ENCODE measurements around the gene MACROD2. TPM values are rescaled to one million over a fixed set of nuclear protein-coding genes. Genes with fewer than 3 reads are reported as not detected.

Gene MACROD2
- total and polyA plus RNA-seq, 2 experiments from 2014 or later: 2.8 to 4.3 TPM

DNA sequence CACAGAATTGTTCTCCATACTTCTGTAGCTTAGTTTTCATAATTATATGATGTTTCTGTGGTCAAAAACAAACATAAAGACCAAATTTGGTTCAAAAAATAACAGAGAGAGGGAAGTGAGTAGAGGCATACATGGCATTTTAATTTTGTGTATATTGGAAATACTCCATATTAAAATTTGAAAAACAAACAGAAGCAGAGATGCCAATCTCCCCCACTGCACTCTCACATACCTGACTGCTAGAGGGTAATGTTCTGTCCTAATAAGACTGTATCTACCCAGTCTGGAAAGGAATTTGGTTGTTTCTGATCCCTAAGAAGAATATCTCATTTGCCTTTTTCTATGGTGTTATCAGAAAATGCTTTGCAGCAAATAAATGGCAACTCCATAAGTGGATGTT lies 1301.1 kb downstream of the MACROD2 start (continued):
- no peak for TF ChIP-seq CREB1 (CRISPR knock-in tag; IDR thresholded peaks at IDR 0.05; ENCODE audit: low read depth)
- no peak for TF ChIP-seq EZH2 (IDR thresholded peaks at IDR 0.05; ENCODE audit: low read depth, unreplicated experiment)
- TF ChIP-seq, protein P1, sequence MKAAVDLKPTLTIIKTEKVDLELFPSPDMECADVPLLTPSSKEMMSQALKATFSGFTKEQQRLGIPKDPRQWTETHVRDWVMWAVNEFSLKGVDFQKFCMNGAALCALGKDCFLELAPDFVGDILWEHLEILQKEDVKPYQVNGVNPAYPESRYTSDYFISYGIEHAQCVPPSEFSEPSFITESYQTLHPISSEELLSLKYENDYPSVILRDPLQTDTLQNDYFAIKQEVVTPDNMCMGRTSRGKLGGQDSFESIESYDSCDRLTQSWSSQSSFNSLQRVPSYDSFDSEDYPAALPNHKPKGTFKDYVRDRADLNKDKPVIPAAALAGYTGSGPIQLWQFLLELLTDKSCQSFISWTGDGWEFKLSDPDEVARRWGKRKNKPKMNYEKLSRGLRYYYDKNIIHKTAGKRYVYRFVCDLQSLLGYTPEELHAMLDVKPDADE (IDR thresholded peaks at IDR 0.05): no peak

DNA sequence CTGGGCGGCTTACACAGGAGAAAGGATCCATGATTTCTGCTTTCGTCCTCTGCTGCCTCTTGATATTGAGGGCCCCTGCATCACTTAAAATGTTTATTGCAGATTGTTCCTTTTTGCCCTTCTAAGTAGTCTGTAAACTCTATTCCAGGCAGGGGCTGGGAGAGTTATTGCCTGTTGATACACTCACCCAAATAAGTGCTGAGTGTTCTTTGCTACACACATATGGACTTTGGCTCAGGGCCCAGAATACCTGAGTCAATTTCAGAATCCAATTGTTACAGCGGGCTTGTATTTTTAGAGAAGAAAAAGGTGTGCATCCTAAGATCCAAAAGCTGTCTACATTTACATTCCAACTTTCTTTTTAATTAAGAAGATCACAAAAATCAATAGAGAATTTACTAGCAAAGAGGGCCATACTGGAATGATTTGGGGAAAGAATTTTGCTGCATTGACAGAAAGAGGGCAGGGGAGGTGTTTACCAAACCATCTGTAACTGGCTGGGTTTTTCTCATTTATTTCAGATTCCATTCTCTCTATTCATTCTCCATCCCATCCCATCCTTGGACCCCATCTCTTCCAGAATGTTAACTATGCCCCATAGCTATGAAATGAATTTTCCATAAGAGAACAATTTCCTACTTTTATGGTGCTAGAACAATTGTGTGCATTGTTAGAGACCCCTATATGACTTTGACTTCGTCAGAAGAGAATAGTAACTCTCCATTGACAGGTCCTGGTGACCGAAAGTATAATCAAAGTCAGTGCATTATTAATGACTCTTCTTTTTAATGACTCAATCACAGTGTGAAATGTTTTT lies 1302.0 kb downstream of the MACROD2 start:
- DNase-seq (ENCODE audit: low spot score) (no peak), ATAC-seq (no peak)
- H3K4me2 ChIP-seq: no peak overlapping the region
- 0 out of 2 replicates have a peak, but pooled peaks cover 5% of the 10 kb centered on the region for H3K9me2 ChIP-seq (ENCODE audit: insufficient read depth)
- no peak overlapping the region for H3K27ac ChIP-seq (ENCODE audit: low read depth)
- no peak overlapping the region for H3K4me3 ChIP-seq
- no peaks in the 10 kb centered on the region for H3K79me2 ChIP-seq (replicated peaks; ENCODE audit: insufficient read depth)
- Mint-ChIP-seq H3K27ac (no peak overlapping the region), H3K9me3 (peaks cover 6% of the 10 kb centered on the region; the same call in 1 of the 3 replicates), H3K27me3 (ENCODE audit: insufficient read depth, low read depth, poor library complexity) (peaks cover 6% of the 10 kb centered on the region), H3K4me1 (no peaks in the 10 kb centered on the region), H3K36me3 (ENCODE audit: low read depth) (no peaks in the 10 kb centered on the region), H3K4me3 (no peak overlapping the region)
- no peaks in the 10 kb centered on the region for H3K36me3 ChIP-seq (ENCODE audit: insufficient read depth)
- H4K20me1 ChIP-seq (replicated peaks; ENCODE audit: insufficient read depth): no peaks in the 10 kb centered on the region
- H2AFZ ChIP-seq: no peak overlapping the region
- H3F3A ChIP-seq (replicated peaks; ENCODE audit: low read depth): no peaks in the 10 kb centered on the region
- H3K4me1 ChIP-seq (ENCODE audit: insufficient read depth): no peaks in the 10 kb centered on the region
- H3K27me3 ChIP-seq (ENCODE audit: insufficient read depth): no peaks in the 10 kb centered on the region
- TF ChIP-seq JUNB (IDR thresholded peaks at IDR 0.05; ENCODE audit: unreplicated experiment) (no peak), STAT1 (IDR thresholded peaks at IDR 0.05; ENCODE audit: unreplicated experiment) (no peak), NANOG (IDR thresholded peaks at IDR 0.05; ENCODE audit: borderline replicate concordance) (no peak), EZH2 (IDR thresholded peaks at IDR 0.05; ENCODE audit: low read depth, unreplicated experiment) (no peak), EZH2phosphoT487 (IDR thresholded peaks at IDR 0.05; ENCODE audit: unreplicated experiment) (no peak), ZNF331 (CRISPR knock-in tag; IDR thresholded peaks at IDR 0.05; ENCODE audit: low read depth) (no peak), CREB1 (CRISPR knock-in tag; IDR thresholded peaks at IDR 0.05; ENCODE audit: low read depth) (no peak), POLR2AphosphoS5 (IDR thresholded peaks at IDR 0.05; ENCODE audit: low read depth) (no peak), ZNF114 (CRISPR knock-in tag; IDR thresholded peaks at IDR 0.05) (no peak)
- TF ChIP-seq, protein P1 (IDR thresholded peaks at IDR 0.05): no peak
- TF ChIP-seq, protein P2, sequence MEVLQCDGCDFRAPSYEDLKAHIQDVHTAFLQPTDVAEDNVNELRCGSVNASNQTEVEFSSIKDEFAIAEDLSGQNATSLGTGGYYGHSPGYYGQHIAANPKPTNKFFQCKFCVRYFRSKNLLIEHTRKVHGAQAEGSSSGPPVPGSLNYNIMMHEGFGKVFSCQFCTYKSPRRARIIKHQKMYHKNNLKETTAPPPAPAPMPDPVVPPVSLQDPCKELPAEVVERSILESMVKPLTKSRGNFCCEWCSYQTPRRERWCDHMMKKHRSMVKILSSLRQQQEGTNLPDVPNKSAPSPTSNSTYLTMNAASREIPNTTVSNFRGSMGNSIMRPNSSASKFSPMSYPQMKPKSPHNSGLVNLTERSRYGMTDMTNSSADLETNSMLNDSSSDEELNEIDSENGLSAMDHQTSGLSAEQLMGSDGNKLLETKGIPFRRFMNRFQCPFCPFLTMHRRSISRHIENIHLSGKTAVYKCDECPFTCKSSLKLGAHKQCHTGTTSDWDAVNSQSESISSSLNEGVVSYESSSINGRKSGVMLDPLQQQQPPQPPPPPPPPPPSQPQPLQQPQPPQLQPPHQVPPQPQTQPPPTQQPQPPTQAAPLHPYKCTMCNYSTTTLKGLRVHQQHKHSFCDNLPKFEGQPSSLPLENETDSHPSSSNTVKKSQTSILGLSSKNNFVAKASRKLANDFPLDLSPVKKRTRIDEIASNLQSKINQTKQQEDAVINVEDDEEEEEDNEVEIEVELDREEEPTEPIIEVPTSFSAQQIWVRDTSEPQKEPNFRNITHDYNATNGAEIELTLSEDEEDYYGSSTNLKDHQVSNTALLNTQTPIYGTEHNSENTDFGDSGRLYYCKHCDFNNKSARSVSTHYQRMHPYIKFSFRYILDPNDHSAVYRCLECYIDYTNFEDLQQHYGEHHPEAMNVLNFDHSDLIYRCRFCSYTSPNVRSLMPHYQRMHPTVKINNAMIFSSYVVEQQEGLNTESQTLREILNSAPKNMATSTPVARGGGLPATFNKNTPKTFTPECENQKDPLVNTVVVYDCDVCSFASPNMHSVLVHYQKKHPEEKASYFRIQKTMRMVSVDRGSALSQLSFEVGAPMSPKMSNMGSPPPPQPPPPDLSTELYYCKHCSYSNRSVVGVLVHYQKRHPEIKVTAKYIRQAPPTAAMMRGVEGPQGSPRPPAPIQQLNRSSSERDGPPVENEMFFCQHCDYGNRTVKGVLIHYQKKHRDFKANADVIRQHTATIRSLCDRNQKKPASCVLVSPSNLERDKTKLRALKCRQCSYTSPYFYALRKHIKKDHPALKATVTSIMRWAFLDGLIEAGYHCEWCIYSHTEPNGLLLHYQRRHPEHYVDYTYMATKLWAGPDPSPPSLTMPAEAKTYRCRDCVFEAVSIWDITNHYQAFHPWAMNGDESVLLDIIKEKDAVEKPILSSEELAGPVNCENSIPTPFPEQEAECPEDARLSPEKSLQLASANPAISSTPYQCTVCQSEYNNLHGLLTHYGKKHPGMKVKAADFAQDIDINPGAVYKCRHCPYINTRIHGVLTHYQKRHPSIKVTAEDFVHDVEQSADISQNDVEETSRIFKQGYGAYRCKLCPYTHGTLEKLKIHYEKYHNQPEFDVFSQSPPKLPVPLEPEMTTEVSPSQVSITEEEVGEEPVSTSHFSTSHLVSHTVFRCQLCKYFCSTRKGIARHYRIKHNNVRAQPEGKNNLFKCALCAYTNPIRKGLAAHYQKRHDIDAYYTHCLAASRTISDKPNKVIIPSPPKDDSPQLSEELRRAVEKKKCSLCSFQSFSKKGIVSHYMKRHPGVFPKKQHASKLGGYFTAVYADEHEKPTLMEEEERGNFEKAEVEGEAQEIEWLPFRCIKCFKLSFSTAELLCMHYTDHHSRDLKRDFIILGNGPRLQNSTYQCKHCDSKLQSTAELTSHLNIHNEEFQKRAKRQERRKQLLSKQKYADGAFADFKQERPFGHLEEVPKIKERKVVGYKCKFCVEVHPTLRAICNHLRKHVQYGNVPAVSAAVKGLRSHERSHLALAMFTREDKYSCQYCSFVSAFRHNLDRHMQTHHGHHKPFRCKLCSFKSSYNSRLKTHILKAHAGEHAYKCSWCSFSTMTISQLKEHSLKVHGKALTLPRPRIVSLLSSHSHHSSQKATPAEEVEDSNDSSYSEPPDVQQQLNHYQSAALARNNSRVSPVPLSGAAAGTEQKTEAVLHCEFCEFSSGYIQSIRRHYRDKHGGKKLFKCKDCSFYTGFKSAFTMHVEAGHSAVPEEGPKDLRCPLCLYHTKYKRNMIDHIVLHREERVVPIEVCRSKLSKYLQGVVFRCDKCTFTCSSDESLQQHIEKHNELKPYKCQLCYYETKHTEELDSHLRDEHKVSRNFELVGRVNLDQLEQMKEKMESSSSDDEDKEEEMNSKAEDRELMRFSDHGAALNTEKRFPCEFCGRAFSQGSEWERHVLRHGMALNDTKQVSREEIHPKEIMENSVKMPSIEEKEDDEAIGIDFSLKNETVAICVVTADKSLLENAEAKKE (CRISPR knock-in tag; IDR thresholded peaks at IDR 0.05): no peak
- TF ChIP-seq, protein P3, sequence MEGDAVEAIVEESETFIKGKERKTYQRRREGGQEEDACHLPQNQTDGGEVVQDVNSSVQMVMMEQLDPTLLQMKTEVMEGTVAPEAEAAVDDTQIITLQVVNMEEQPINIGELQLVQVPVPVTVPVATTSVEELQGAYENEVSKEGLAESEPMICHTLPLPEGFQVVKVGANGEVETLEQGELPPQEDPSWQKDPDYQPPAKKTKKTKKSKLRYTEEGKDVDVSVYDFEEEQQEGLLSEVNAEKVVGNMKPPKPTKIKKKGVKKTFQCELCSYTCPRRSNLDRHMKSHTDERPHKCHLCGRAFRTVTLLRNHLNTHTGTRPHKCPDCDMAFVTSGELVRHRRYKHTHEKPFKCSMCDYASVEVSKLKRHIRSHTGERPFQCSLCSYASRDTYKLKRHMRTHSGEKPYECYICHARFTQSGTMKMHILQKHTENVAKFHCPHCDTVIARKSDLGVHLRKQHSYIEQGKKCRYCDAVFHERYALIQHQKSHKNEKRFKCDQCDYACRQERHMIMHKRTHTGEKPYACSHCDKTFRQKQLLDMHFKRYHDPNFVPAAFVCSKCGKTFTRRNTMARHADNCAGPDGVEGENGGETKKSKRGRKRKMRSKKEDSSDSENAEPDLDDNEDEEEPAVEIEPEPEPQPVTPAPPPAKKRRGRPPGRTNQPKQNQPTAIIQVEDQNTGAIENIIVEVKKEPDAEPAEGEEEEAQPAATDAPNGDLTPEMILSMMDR (conservative IDR thresholded peaks at IDR 0.05; ENCODE audit: low read depth in 2 of 2): no peak

All from GM23338 (cell line).